H7 (cell line): ENCODE results near the gene PRKCA. TPM values are rescaled to one million over a fixed set of nuclear protein-coding genes. Genes with fewer than 3 reads are reported as not detected.

Experiments
- DNase-seq: peaks from one replicate; pipeline ENCODE4 v3.0.0; 2012
- H3K27me3 ChIP-seq: 2 replicates; pipeline ENCODE4 v1.6.0; 2011; ENCODE audit warnings: mild to moderate bottlenecking, low read length; ENCODE audit not compliant: control insufficient read depth, insufficient read depth
- H3K36me3 ChIP-seq: replicated peaks from 2 replicates; pipeline ENCODE4 v1.5.1; 2011; ENCODE audit warnings: low read length; ENCODE audit not compliant: control insufficient read depth, insufficient read depth
- H3K4me3 ChIP-seq: 2 replicates; pipeline ENCODE4 v1.5.1; 2011; ENCODE audit warnings: low read depth, mild to moderate bottlenecking, control low read depth, low read length, moderate library complexity; ENCODE audit not compliant: insufficient read depth
- total RNA-seq: library from RNA; depleted of rRNA; stranded (reverse); fragments of >200 nt; shearing (Covaris generic); gene quantifications from 2 replicates; pipeline ENCODE4 v1.2.3, GENCODE V29; 2014

Gene PRKCA
- total RNA-seq, 1 experiment from 2014 or later: 10.0 TPM

GRCh38 chr17:66775271-66775670 lies 472.9 kb downstream of the PRKCA start:
- no peak overlapping the region for H3K4me3 ChIP-seq
- no peaks in the 10 kb centered on the region for H3K36me3 ChIP-seq
- DNase-seq: no peak
- H3K27me3 ChIP-seq: no peaks in the 10 kb centered on the region

- Histone ChIP-seq H3K36me3 (no peaks in the 10 kb centered on the region), H3K4me3 (no peak overlapping the region), H3K27me3 (no peaks in the 10 kb centered on the region)
- DNase-seq: no peak
These were observed 473.5 kb downstream of the PRKCA start for GRCh38 chr17:66775881-66776400.

- H3K4me3 ChIP-seq: no peak overlapping the region
- no peaks in the 10 kb centered on the region for H3K36me3 ChIP-seq
- no peaks in the 10 kb centered on the region for H3K27me3 ChIP-seq
- peak; percentile 2 for DNase-seq
These were observed 474.7 kb downstream of the PRKCA start for GRCh38 chr17:66776999-66777688.

- no peaks in the 10 kb centered on the region for H3K27me3 ChIP-seq
- no peak overlapping the region for H3K4me3 ChIP-seq
- H3K36me3 ChIP-seq: no peaks in the 10 kb centered on the region
- DNase-seq: peak; percentile 78
These were observed 475.3 kb downstream of the PRKCA start for GRCh38 chr17:66777689-66778225.

GRCh38 chr17:66778531-66779236 lies 476.3 kb downstream of the PRKCA start:
- no peak for DNase-seq

GRCh38 chr17:66779237-66779606 lies 476.8 kb downstream of the PRKCA start:
- Histone ChIP-seq H3K4me3 (no peak overlapping the region), H3K36me3 (no peaks in the 10 kb centered on the region), H3K27me3 (no peaks in the 10 kb centered on the region)
- no peak for DNase-seq

More at GRCh38 chr17:66778531-66779236, 476.3 kb downstream of the PRKCA start:
- Histone ChIP-seq H3K4me3 (no peak overlapping the region), H3K27me3 (no peaks in the 10 kb centered on the region), H3K36me3 (no peaks in the 10 kb centered on the region)

GRCh38 chr17:66781135-66781534 lies 478.7 kb downstream of the PRKCA start:
- no peaks in the 10 kb centered on the region for H3K36me3 ChIP-seq
- H3K4me3 ChIP-seq: no peak overlapping the region
- no peaks in the 10 kb centered on the region for H3K27me3 ChIP-seq
- DNase-seq: no peak

GRCh38 chr17:66782851-66783250 lies 480.4 kb downstream of the PRKCA start:
- H3K36me3 ChIP-seq: no peaks in the 10 kb centered on the region
- H3K4me3 ChIP-seq: no peak overlapping the region
- peak; percentile 9 for DNase-seq
- H3K27me3 ChIP-seq: no peaks in the 10 kb centered on the region

- DNase-seq: peak; percentile 56
- Histone ChIP-seq H3K27me3 (no peaks in the 10 kb centered on the region), H3K4me3 (no peak overlapping the region), H3K36me3 (no peaks in the 10 kb centered on the region)
These were observed 481.4 kb downstream of the PRKCA start for GRCh38 chr17:66783656-66784381.

GRCh38 chr17:66784621-66785364 lies 482.4 kb downstream of the PRKCA start:
- no peaks in the 10 kb centered on the region for H3K36me3 ChIP-seq
- H3K4me3 ChIP-seq: no peak overlapping the region
- H3K27me3 ChIP-seq: no peaks in the 10 kb centered on the region
- peak; percentile 44 for DNase-seq

GRCh38 chr17:66786107-66786506 lies 483.7 kb downstream of the PRKCA start:
- no peaks in the 10 kb centered on the region for H3K27me3 ChIP-seq
- peak; percentile 35 for DNase-seq
- H3K4me3 ChIP-seq: no peak overlapping the region
- no peaks in the 10 kb centered on the region for H3K36me3 ChIP-seq

GRCh38 chr17:66787914-66788313 lies 485.5 kb downstream of the PRKCA start:
- peak; percentile 1 for DNase-seq
- Histone ChIP-seq H3K4me3 (no peak overlapping the region), H3K36me3 (no peaks in the 10 kb centered on the region), H3K27me3 (no peaks in the 10 kb centered on the region)

GRCh38 chr17:66789093-66789492 lies 486.7 kb downstream of the PRKCA start:
- H3K27me3 ChIP-seq: no peaks in the 10 kb centered on the region
- H3K4me3 ChIP-seq: no peak overlapping the region
- DNase-seq: peak; percentile 50
- no peaks in the 10 kb centered on the region for H3K36me3 ChIP-seq

- H3K27me3 ChIP-seq: no peaks in the 10 kb centered on the region
- no peak overlapping the region for H3K4me3 ChIP-seq
- peak; percentile 6 for DNase-seq
- H3K36me3 ChIP-seq: no peaks in the 10 kb centered on the region
These were observed 487.6 kb downstream of the PRKCA start for GRCh38 chr17:66789961-66790437.
